Measurements from ENCODE around the gene GPBAR1. TPM values are rescaled to one million over a fixed set of nuclear protein-coding genes. Genes with fewer than 3 reads are reported as not detected.
"Not testable (repeated sequence)": the region's sequence is repeated elsewhere in the genome, so short reads cannot be mapped to it uniquely, and the experiment has no call there.

GPBAR1 gene
- total and polyA plus RNA-seq, 12 donors: 0.36 to 3.7 (median 1.5) TPM

GRCh38 chr2:218307415-218308090 lies 46.7 kb downstream of the GPBAR1 start:
- TF ChIP-seq CTCF (IDR thresholded peaks at IDR 0.05): no peak
- no peaks in the 10 kb centered on the region for H3K9me3 ChIP-seq
- ATAC-seq: peak; percentile 52 to 96 (median 80)
- H3K4me3 ChIP-seq: no peak overlapping the region
- peak overlapping the region in 6 of 10 donors; percentile 41 to 60 (median 55) for H3K27ac ChIP-seq
- H3K4me1 ChIP-seq: peaks cover 0 to 11% (median 0%) of the 10 kb centered on the region in 9 donors
- 77 to 78% methylated on average over 6 of the region's 6 CpGs for WGBS, 2 donors
- H3K27me3 ChIP-seq: no peaks in the 10 kb centered on the region
- H3K36me3 ChIP-seq: no peaks in the 10 kb centered on the region
- intact Hi-C loops (cut with DNase I): loop anchor here in 3 of 10 donors (10.0 kb wide), 2 partner anchors 87 to 157 kb away; partner anchors contain the start of gene CTDSP1 (in 1 of the 3)
- DNase-seq: no peak

- 65 to 82% methylated on average over 11 of the region's 11 CpGs for WGBS, 2 donors
- ATAC-seq (no peak), DNase-seq (no peak)
- Histone ChIP-seq H3K4me1 (peaks cover 0 to 13% (median 0%) of the 10 kb centered on the region in 9 donors), H3K4me3 (no peak overlapping the region), H3K27me3 (no peaks in the 10 kb centered on the region), H3K27ac (no peak overlapping the region), H3K9me3 (no peaks in the 10 kb centered on the region), H3K36me3 (no peaks in the 10 kb centered on the region)
- no peak for TF ChIP-seq CTCF (IDR thresholded peaks at IDR 0.05)
- intact Hi-C loops (cut with DNase I): no loop called here
These were observed 50.2 kb downstream of the GPBAR1 start for GRCh38 chr2:218310853-218311540.

- intact Hi-C loops (cut with DNase I); DNase-seq; H3K27me3 ChIP-seq; H3K36me3 ChIP-seq; H3K9me3 ChIP-seq; H3K27ac ChIP-seq; ATAC-seq; H3K4me3 ChIP-seq: not testable (repeated sequence)
- 49 to 56% methylated on average over 11 of the region's 11 CpGs for WGBS, 2 donors
- peaks cover 0 to 18% (median 0%) of the 10 kb centered on the region in 9 donors for H3K4me1 ChIP-seq
These were observed 50.9 kb downstream of the GPBAR1 start for GRCh38 chr2:218311541-218312266.

GRCh38 chr2:218312267-218312756 lies 51.5 kb downstream of the GPBAR1 start:
- DNase-seq (no peak), ATAC-seq (no peak)
- intact Hi-C loops (cut with DNase I): no loop called here
- no peak overlapping the region for H3K4me3 ChIP-seq
- no peak for TF ChIP-seq CTCF (IDR thresholded peaks at IDR 0.05)
- H3K36me3 ChIP-seq: no peaks in the 10 kb centered on the region
- H3K27me3 ChIP-seq: no peaks in the 10 kb centered on the region
- WGBS, 2 donors: 77 to 91% methylated on average over 2 of the region's 2 CpGs
- no peak overlapping the region for H3K27ac ChIP-seq
- H3K4me1 ChIP-seq: peaks cover 0 to 24% (median 0%) of the 10 kb centered on the region in 9 donors
- H3K9me3 ChIP-seq: no peaks in the 10 kb centered on the region
